K562 (cell line): ENCODE results near the gene MBD3. TPM values are rescaled to one million over a fixed set of nuclear protein-coding genes. Genes with fewer than 3 reads are reported as not detected.

Experiments
- ATAC-seq: fragments of 200-7000 bp; cut with Tn5 transposase; 3 replicates; pipeline ENCODE4 v1.9.1; 2020; ENCODE audit warnings: moderate library complexity
- BruUV-seq: library from RNA; stranded (reverse); fragments of 400-500 nt; replicated peaks from 2 replicates; lab custom pipeline; 2021; lab: Mats Ljungman, UMichigan
- CTCF ChIA-PET: fragments of 300-600 bp; formaldehyde crosslinking; extraction: SDS; loops from one replicate; lab custom pipeline; 2021; ENCODE audit warnings: low intra/inter-chr PET ratio; lab: Yijun Ruan, JAX
- POLR2A ChIA-PET: fragments of 300-600, 350-650 bp; sonication (Branson Sonifier 250); formaldehyde crosslinking; extraction: SDS; loops from one replicate; lab custom pipeline; 2021; ENCODE audit warnings: antibody characterized with exemption, inconsistent platforms; lab: Yijun Ruan, JAX
- DNase-seq, 4 experiments: peaks; one replicate each; pipeline versions ENCODE4 v3.0.0 to v3.0.0-alpha.2; 2011 to 2018; ENCODE audit warnings: low spot score in 3 of 4, mixed read lengths in 3 of 4; ENCODE audit errors: extremely low read depth in 1 of 4
- FAIRE-seq: peaks from 2 replicates; lab custom pipeline; 2011; peaks lifted over from hg19 to GRCh38; lab: Jason Lieb, UNC
- H2AFZ ChIP-seq: 2 replicates; pipeline ENCODE4 v1.6.0; 2011; ENCODE audit warnings: low read depth, low read length, control low read depth, inconsistent platforms
- H3K27ac ChIP-seq: fragments of 200-600 bp; 3 replicates; pipeline ENCODE4 v1.8.0; 2011; ENCODE audit warnings: low read depth, mild to moderate bottlenecking, control low read depth, inconsistent platforms, low read length, moderate library complexity, mixed read lengths; ENCODE audit errors: extremely low read depth
- H3K27me3 ChIP-seq, 2 experiments: fragments of 300-600 bp in 1 of 2; 2 replicates in 1 of 2; 3 replicates in 1 of 2; pipeline versions ENCODE4 v1.6.0 to v1.8.0; 2011; ENCODE audit warnings: inconsistent platforms in 2 of 2, low read length in 2 of 2, mild to moderate bottlenecking in 1 of 2, mixed read lengths in 1 of 2, moderate library complexity in 1 of 2; ENCODE audit not compliant: control insufficient read depth in 2 of 2, insufficient read depth in 2 of 2
- H3K36me3 ChIP-seq: fragments of 300-600 bp; 3 replicates; pipeline ENCODE4 v1.8.0; 2011; ENCODE audit warnings: mild to moderate bottlenecking, low read length, inconsistent platforms; ENCODE audit not compliant: control insufficient read depth, insufficient read depth
- H3K4me1 ChIP-seq, 2 experiments: fragments of 200-600 bp in 1 of 2; replicated peaks in 1 of 2; 2 replicates in 1 of 2; 3 replicates in 1 of 2; pipeline versions ENCODE4 v1.5.1 to v1.8.0; 2011; ENCODE audit warnings: inconsistent platforms in 2 of 2, low read length in 2 of 2, mild to moderate bottlenecking in 1 of 2, mixed read lengths in 1 of 2, moderate library complexity in 1 of 2; ENCODE audit not compliant: control insufficient read depth in 2 of 2, insufficient read depth in 2 of 2
- H3K4me2 ChIP-seq: 2 replicates; pipeline ENCODE4 v1.6.1; 2011; ENCODE audit warnings: low read length, control low read depth, inconsistent platforms, mixed read lengths; ENCODE audit not compliant: insufficient read depth
- H3K4me3 ChIP-seq: fragments of 200-600 bp; sonication (generic), shearing (Covaris generic); 2 replicates; pipeline ENCODE4 v1.5.1; 2016; ENCODE audit warnings: control low read depth, inconsistent platforms
- H3K79me2 ChIP-seq: fragments of 200-600 bp; 3 replicates; pipeline ENCODE4 v1.8.0; 2011; ENCODE audit warnings: low read length, inconsistent platforms; ENCODE audit not compliant: control insufficient read depth, insufficient read depth
- H3K9ac ChIP-seq, 2 experiments: 2 replicates each; pipeline versions ENCODE4 v1.6.0 to v1.6.1; 2011; ENCODE audit warnings: low read depth in 2 of 2, low read length in 2 of 2, control low read depth in 1 of 2, inconsistent platforms in 1 of 2, mild to moderate bottlenecking in 1 of 2, mixed read lengths in 1 of 2; ENCODE audit not compliant: insufficient read depth in 1 of 2
- H3K9me1 ChIP-seq: one replicate; pipeline ENCODE4 v1.6.0; 2011; ENCODE audit warnings: inconsistent platforms, mild to moderate bottlenecking, low read length, moderate library complexity; ENCODE audit not compliant: control insufficient read depth, insufficient read depth
- H3K9me3 ChIP-seq: replicated peaks from 2 replicates; pipeline ENCODE4 v1.5.1; 2011; ENCODE audit warnings: low read depth, low read length, inconsistent platforms; ENCODE audit not compliant: control insufficient read depth, insufficient read depth
- H4K20me1 ChIP-seq: replicated peaks from 2 replicates; pipeline ENCODE4 v1.6.1; 2011; ENCODE audit warnings: low read length, inconsistent platforms, mixed read lengths; ENCODE audit not compliant: control insufficient read depth, insufficient read depth
- ESRRA ChIP-seq: fragments of 450-650 bp; IDR thresholded peaks from 2 replicates; pipeline ENCODE4 v1.6.1; 2014; ENCODE audit warnings: low read depth, mild to moderate bottlenecking, moderate library complexity, borderline replicate concordance
- HNRNPL ChIP-seq: fragments of 200-400 bp; formaldehyde crosslinking; IDR thresholded peaks from 2 replicates; pipeline ENCODE4 v1.6.1; 2017; ENCODE audit warnings: low read depth, mild to moderate bottlenecking, low read length
- L3MBTL2 ChIP-seq: fragments of 450-650 bp; IDR thresholded peaks from 2 replicates; pipeline ENCODE4 v1.6.1; 2016; ENCODE audit warnings: mild to moderate bottlenecking, moderate library complexity
- SAFB ChIP-seq: fragments of 200-400 bp; formaldehyde crosslinking; IDR thresholded peaks from 2 replicates; pipeline ENCODE4 v1.6.1; 2017; ENCODE audit warnings: low read depth, low read length, borderline replicate concordance
- SAFB2 ChIP-seq: fragments of 200-400 bp; formaldehyde crosslinking; IDR thresholded peaks from 2 replicates; pipeline ENCODE4 v1.6.1; 2018; ENCODE audit warnings: borderline replicate concordance, low read length, low read depth, moderate library complexity; ENCODE audit not compliant: severe bottlenecking
- ZBTB7A ChIP-seq: IDR thresholded peaks from 2 replicates; pipeline ENCODE4 v1.6.1; 2011; ENCODE audit warnings: low read depth, mild to moderate bottlenecking, low read length, moderate library complexity, borderline replicate concordance; ENCODE audit not compliant: control insufficient read depth
- WGBS: fragments of 100-300 bp; shearing (Covaris generic); methylation state at CpG from one replicate; pipeline ENCODE4 v1.1.6; 2016; ENCODE audit warnings: low coverage, mixed read lengths; ENCODE audit not compliant: insufficient coverage; ENCODE audit errors: missing lambda C conversion rate; 5-methylcytosine and 5-hydroxymethylcytosine counted together
- in situ Hi-C: fragments of 300-500 bp; cut with MboI; formaldehyde crosslinking; loops from 4 replicates; pipeline ENCODE4 v1.15.0; 2018; ENCODE audit warnings: inconsistent platforms, mixed read lengths
- intact Hi-C: fragments of 100-400 bp; cut with micrococcal nuclease; formaldehyde crosslinking; loops from 2 replicates; pipeline ENCODE4 v1.14.2; 2022
- polyA plus RNA-seq, 8 experiments: library from polyadenylated mRNA; depleted of rRNA in 4 of 8; stranded (reverse) in 5 of 8; unstranded in 3 of 8; fragments of >200 nt; fragmentation: Nextera tagmentation in 2 of 8; fragmentation: Illumina TruSeq in 1 of 8; extraction: Ambion mirVana in 2 of 8; extraction: Trizol in 1 of 8; gene quantifications; 2 replicates each; pipeline versions ENCODE4 v1.2.1 to v1.2.3, GENCODE V29; 2011 to 2014; ENCODE audit warnings: inconsistent platforms in 1 of 8, missing spikeins in 1 of 8
- total RNA-seq, 7 experiments: library from RNA; depleted of rRNA in 6 of 7; stranded (reverse); fragments of >200 nt in 6 of 7; fragmentation: Illumina TruSeq in 2 of 7; extraction: Trizol in 2 of 7; gene quantifications; 2 replicates each; pipeline versions ENCODE4 v1.2.1 to v1.2.3, GENCODE V29; 2011 to 2021; ENCODE audit warnings: low replicate concordance in 1 of 7
- TF ChIP-seq, protein P1 (sequence below): sonication (generic); formaldehyde crosslinking; IDR thresholded peaks from 2 replicates; pipeline ENCODE4 v1.8.1; 2023; ENCODE audit warnings: mild to moderate bottlenecking, missing genetic modification reagents
- TF ChIP-seq, protein P2 (sequence below): sonication (generic); formaldehyde crosslinking; IDR thresholded peaks from 2 replicates; pipeline ENCODE4 v1.8.1; 2023; ENCODE audit warnings: mild to moderate bottlenecking, missing genetic modification reagents
- TF ChIP-seq, protein P3 (sequence below): IDR thresholded peaks from 2 replicates; pipeline ENCODE4 v1.6.1; 2014; ENCODE audit warnings: antibody characterized with exemption

Gene MBD3
- total and polyA plus RNA-seq, 9 of the 15 experiments (the other 6 are each of a cell fraction or from before 2014, with no cell fraction given): 0.24 to 137 (median 30.9) TPM

DNA sequence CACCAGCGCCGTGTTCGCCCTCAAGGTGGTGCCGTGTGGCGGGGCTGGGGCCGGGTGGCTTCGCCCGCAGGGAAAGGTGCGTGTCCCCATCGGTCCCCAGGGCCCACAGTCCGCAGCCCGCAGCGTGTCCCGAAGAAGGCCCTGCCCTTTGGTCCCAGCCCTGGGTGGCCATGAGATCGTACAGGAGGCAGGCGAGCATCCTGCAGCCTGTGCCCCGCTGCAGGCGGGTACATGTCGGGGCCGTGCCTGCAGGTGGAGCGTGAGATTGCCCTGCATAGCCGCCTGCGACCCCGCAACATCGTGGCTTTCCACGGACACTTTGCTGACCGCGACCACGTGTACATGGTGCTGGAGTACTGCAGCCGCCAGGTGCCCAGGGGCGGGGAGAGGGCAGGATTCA, 67.3 kb downstream of the MBD3 start:
- Histone ChIP-seq H3K4me1 (peaks cover 3 to 55% of the 10 kb centered on the region in 2 experiments; a peak in 3 of 5 replicates), H2AFZ (no peak overlapping the region), H3K27me3 (peaks cover 20 to 36% of the 10 kb centered on the region in 2 experiments; a peak in 4 of 5 replicates), H3K36me3 (no peaks in the 10 kb centered on the region), H3K9ac (no peak overlapping the region), H3K4me3 (no peak overlapping the region), H3K4me2 (no peak overlapping the region), H3K27ac (no peak overlapping the region), H3K79me2 (no peaks in the 10 kb centered on the region), H4K20me1 (peaks cover 11% of the 10 kb centered on the region), H3K9me3 (no peaks in the 10 kb centered on the region), H3K9me1 (no peaks in the 10 kb centered on the region)
- DNase-seq (no peak), FAIRE-seq (no peak), ATAC-seq (no peak)
- intact Hi-C loops: no loop called here
- in situ Hi-C loops: no loop called here
- ChIA-PET POLR2A (no interaction called here), CTCF (no interaction called here)
- TF ChIP-seq SAFB (0 out of 2 replicates have a peak, but pooled peaks have one; percentile 26), HNRNPL (peak; percentile 50; the same call in 1 of the 2 replicates), ESRRA (no peak), SAFB2 (no peak), ZBTB7A (no peak), L3MBTL2 (no peak)
- TF ChIP-seq, protein P1, sequence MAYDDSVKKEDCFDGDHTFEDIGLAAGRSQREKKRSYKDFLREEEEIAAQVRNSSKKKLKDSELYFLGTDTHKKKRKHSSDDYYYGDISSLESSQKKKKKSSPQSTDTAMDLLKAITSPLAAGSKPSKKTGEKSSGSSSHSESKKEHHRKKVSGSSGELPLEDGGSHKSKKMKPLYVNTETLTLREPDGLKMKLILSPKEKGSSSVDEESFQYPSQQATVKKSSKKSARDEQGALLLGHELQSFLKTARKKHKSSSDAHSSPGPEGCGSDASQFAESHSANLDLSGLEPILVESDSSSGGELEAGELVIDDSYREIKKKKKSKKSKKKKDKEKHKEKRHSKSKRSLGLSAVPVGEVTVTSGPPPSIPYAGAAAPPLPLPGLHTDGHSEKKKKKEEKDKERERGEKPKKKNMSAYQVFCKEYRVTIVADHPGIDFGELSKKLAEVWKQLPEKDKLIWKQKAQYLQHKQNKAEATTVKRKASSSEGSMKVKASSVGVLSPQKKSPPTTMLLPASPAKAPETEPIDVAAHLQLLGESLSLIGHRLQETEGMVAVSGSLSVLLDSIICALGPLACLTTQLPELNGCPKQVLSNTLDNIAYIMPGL: no peak
- TF ChIP-seq, protein P2, sequence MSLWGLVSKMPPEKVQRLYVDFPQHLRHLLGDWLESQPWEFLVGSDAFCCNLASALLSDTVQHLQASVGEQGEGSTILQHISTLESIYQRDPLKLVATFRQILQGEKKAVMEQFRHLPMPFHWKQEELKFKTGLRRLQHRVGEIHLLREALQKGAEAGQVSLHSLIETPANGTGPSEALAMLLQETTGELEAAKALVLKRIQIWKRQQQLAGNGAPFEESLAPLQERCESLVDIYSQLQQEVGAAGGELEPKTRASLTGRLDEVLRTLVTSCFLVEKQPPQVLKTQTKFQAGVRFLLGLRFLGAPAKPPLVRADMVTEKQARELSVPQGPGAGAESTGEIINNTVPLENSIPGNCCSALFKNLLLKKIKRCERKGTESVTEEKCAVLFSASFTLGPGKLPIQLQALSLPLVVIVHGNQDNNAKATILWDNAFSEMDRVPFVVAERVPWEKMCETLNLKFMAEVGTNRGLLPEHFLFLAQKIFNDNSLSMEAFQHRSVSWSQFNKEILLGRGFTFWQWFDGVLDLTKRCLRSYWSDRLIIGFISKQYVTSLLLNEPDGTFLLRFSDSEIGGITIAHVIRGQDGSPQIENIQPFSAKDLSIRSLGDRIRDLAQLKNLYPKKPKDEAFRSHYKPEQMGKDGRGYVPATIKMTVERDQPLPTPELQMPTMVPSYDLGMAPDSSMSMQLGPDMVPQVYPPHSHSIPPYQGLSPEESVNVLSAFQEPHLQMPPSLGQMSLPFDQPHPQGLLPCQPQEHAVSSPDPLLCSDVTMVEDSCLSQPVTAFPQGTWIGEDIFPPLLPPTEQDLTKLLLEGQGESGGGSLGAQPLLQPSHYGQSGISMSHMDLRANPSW (CRISPR knock-in tag): no peak
- TF ChIP-seq, protein P3, sequence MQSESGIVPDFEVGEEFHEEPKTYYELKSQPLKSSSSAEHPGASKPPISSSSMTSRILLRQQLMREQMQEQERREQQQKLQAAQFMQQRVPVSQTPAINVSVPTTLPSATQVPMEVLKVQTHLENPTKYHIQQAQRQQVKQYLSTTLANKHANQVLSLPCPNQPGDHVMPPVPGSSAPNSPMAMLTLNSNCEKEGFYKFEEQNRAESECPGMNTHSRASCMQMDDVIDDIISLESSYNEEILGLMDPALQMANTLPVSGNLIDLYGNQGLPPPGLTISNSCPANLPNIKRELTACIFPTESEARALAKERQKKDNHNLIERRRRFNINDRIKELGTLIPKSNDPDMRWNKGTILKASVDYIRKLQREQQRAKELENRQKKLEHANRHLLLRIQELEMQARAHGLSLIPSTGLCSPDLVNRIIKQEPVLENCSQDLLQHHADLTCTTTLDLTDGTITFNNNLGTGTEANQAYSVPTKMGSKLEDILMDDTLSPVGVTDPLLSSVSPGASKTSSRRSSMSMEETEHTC: no peak
- 37% methylated on average over 19 of the region's 31 CpGs for WGBS
- BruUV-seq: no TSS peak
